GM19099 (cell line): ENCODE results near the gene TMEM169.
A peak's percentile ranks its signal among the peaks of the same experiment; 100 is the strongest.

Experiments used
- POLR2A ChIP-seq: IDR thresholded peaks from 3 replicates; pipeline ENCODE4 v1.6.1; 2011; ENCODE audit warnings: low read depth; ENCODE audit not compliant: insufficient read length; ENCODE audit errors: extremely low read depth

TMEM169 gene

GRCh38 chr2:216113572-216113971, 31.9 kb downstream of the TMEM169 start:
- no peak for TF ChIP-seq POLR2A

GRCh38 chr2:216114382-216114713, 32.6 kb downstream of the TMEM169 start:
- no peak for TF ChIP-seq POLR2A

DNA sequence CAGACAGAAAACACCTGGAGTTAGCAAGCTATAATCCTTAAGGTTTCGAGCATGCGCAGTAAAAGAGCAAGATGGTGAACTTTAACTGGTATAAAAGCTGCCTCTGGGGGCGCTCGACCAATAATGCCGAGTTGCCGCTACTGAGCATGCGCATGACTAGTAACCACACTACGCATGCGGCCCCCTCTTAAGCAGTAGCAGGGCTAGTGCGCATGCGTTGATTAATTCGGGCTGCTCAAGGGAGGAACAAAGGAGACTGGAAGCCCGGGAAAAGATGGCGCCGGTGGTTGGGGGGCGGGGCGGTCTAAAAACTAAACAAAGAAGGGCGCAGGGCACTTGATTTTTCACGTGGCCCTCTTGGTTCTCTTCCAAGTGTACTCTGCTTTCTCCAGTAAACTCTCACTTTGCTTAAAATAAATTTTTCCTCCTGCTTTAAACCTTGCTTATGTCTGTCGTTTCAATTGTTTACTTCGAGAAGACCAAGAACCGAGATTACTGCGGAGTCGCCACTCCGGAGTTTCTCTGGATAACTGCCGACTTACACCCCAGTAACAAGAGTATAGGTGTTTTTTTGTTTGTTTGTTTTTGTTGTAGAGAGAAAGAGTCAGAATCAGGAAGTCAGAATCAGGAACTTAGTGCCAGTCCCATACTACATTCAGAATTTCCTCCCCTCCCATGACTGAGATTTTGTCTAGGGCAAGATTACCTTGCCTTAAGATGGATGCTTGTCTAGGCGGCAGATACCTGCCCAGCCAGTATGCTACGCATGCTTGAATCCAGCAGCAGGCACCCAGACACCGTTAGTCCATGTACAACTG, 33.2 kb downstream of the TMEM169 start:
- TF ChIP-seq POLR2A = peak; percentile 56

DNA sequence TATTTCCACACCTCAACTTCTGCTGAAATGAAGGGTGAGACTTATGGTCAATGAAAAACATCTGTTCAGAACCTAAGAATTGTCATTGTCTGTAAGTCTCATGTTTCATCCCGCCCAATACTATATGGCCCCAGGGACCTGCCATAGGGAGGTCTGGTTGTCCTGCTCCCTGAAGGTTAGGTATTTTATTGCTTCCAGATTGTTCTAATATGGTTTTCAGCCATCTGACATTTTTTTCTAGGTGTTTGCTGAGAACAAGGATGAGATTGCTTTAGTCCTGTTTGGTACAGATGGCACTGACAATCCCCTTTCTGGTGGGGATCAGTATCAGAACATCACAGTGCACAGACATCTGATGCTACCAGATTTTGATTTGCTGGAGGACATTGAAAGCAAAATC, 34.7 kb downstream of the TMEM169 start:
- no peak for TF ChIP-seq POLR2A

DNA sequence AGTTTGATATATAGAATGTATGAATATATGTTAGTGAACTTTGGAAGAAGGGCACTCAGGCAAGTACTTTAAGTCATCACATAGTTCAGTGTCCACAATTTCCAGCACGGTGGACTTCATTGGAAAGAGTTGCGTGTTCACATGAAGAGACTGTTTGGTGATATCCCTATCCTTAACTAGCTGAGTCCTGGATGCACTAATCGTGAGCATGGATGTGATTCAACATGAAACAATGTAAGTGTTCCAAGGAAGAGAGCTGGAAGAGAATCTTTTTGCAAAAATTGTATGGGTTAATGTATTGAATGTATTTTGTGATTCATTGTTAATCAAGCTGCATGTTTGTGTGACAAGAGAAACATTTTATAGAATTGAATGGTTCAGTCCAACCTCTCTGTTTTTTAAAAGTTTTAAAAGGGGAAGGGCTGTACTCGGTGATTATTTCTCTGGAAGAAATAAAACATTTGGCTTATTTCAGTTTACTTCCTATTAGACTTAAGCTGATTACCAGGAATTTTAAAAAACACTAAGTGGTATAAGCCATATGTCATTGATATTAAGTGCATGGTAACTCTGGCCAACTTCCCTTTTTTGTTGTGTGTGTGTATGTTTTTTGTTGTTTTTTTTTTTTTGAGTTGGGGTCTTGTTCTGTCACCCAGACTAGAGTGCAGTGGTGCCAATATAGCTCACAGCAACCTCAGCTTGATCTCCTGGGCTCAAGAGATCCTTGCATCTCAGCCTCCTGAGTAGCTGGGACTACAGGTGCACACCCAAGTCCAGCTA, 36.0 kb downstream of the TMEM169 start:
- TF ChIP-seq POLR2A = no peak

- no peak for TF ChIP-seq POLR2A
Measured at GRCh38 chr2:216118474-216118873, 36.8 kb downstream of the TMEM169 start.

DNA sequence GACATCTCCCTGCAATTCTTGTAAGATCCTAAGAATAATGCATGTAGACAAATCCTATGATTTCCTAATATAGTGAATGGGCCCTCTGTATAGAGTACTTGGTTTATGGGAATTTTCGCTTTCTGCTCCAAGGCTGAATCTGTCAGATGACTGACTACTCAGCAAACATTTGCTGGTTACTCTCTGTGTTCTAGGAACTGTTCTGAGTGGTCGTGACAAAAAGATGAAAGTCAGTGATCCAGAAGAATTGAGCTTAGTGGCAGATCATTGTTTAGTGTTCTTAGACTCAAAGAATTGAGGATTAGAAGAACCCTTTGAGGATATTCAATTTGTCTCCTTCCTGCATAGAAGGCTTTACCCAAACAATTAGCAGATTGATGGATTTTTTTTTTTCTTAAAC, 37.4 kb downstream of the TMEM169 start:
- no peak for TF ChIP-seq POLR2A

- no peak for TF ChIP-seq POLR2A
Measured at GRCh38 chr2:216119986-216120385, 38.3 kb downstream of the TMEM169 start.

DNA sequence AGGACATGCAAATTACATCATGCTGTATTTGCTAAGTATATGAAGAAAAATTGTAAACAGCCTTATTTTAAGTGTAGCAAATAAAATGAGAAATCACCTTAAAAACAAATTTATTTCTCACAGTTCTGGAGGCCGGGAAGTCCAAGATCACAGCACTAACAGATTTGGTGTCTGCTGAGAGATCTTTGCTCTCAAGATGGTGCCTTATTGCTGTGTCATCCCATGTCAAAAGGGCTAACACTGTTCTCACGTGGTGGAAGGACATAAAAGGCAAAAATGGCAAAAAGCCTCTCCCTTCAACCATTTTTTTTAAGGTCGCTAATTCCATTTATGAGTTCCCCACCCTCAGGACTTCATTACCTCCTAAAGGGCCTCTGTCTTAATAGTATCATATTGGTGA, 39.5 kb downstream of the TMEM169 start:
- TF ChIP-seq POLR2A = no peak

- no peak for TF ChIP-seq POLR2A
Measured at GRCh38 chr2:216126943-216127342, 45.2 kb downstream of the TMEM169 start.

GRCh38 chr2:216130346-216130971, 48.7 kb downstream of the TMEM169 start:
- no peak for TF ChIP-seq POLR2A

DNA sequence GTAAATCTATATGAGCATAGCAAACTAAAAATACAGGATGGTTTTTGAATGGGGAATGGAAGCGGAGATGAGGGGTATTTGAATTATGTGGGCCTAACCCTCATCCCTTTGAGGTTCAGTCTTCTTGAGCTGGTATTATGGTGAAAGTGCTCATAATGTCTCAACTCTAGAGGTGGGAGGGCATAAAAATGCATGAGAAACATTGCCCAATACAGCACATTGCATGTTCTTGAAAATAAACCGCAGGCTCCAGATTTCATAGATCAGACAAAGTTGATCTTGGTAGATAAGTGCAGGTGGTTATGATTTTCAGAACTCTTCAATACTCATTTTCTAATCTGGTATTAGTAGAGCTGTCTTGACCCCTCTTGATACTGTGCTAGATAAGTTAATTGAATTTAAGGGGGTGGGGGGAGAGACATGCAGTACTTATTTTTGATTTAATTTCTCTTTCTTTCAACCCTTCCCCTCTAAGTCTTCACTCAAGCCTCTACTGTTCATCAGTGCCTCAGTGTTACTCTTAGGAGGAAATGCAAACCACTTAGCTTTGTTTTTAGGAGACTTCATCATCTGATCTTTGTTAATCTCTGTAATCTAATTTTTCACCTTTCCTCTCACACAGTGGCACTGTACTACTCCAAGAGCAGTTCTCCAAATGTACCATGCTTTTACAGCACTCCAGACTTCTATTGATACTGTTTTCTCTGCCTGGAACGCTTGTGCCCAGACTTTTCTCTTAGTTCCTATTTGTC, 49.6 kb downstream of the TMEM169 start:
- TF ChIP-seq POLR2A = no peak

DNA sequence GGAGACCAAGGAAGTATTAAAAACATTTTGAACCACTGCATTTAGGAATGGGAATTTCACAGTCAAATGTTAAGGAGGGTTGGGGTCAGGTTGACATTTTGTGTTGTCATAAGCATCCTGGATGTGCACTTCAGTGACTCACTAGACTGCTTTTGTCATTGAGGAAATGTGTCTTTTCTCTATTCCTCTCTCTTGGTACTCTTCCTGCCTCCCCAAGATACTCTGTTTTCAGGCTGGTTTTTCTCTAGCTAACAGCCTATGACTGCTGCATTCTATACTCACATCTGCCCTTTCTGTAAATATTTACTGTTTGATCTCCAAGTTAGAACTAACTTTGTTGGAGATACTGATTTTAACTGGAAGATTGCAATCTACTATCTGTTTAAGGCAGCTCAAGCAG, 50.9 kb downstream of the TMEM169 start:
- no peak for TF ChIP-seq POLR2A

GRCh38 chr2:216133397-216133796, 51.7 kb downstream of the TMEM169 start:
- no peak for TF ChIP-seq POLR2A

GRCh38 chr2:216134958-216135541, 53.3 kb downstream of the TMEM169 start:
- no peak for TF ChIP-seq POLR2A
